IPS-NIHi7 (cell line): Measurements from ENCODE around the gene GAL.

Experiments
- DNase-seq: peaks from one replicate; pipeline ENCODE4 v3.0.0; 2012; ENCODE audit warnings: mixed read lengths; ENCODE audit errors: extremely low spot score

GAL gene

DNA sequence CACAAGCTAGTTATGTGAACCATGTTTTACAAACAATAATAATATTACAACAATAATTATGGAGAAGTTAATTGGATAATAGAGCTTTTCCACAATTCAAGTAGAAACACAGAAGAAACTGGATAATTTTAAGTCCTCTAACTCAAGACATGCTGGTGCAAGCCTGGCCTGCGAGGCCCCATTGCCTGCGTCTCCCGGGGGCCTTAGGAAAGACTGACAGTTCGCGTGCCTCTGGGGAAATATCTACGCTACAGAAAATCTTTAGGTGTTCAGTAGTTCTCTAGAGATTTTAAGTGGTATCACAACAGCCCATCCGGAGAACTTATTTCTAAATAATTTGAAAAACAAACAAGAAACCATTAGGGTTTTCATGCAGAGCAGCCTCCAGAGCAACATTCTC is 23.2 kb downstream of the GAL start:
- no peak for DNase-seq

DNA sequence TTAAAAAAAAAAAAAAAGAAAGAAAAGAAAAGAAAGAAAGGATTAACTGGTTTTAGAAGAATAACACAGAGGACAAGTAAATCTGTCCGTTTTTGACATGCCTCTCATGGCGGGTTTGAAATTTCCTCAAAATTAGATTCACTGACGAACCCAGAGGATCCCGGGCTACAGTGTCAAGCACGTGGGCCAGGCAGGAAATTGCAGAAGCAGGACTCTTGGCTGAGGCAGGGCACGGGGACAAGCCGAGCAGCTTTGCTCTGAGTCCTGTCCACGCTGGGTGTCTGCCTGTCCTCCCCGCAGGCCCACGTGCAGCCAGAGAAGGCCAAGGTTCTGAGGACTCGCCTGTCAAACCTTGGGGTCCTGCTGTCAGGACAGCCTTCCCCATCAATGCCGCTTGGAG is 24.7 kb downstream of the GAL start:
- no peak for DNase-seq

- DNase-seq, result no peak
Measured at GRCh38 chr11:68710409-68710808, 26.1 kb downstream of the GAL start.

DNA sequence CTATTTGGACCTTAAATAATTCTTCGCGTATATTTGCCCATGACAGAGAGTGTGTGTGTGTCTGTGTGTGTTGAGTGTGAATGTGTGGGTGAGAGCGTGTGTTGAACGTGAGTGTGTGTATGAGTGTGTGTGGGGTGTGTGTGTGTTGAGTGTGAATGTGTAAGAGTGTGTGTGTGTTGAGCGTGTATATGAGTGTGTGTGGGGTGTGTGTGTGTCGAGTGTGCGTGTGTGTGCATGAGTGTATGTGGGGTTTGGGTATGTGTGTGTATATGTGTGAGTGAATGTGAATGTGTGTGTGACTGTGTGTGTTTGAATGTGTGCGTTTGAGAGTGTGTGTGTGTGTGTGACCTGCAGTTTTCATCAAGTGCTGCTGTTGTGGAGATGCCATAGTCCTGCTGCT is 26.8 kb downstream of the GAL start:
- no peak for DNase-seq

GRCh38 chr11:68714060-68714856 is 29.9 kb downstream of the GAL start:
- DNase-seq, result no peak

DNA sequence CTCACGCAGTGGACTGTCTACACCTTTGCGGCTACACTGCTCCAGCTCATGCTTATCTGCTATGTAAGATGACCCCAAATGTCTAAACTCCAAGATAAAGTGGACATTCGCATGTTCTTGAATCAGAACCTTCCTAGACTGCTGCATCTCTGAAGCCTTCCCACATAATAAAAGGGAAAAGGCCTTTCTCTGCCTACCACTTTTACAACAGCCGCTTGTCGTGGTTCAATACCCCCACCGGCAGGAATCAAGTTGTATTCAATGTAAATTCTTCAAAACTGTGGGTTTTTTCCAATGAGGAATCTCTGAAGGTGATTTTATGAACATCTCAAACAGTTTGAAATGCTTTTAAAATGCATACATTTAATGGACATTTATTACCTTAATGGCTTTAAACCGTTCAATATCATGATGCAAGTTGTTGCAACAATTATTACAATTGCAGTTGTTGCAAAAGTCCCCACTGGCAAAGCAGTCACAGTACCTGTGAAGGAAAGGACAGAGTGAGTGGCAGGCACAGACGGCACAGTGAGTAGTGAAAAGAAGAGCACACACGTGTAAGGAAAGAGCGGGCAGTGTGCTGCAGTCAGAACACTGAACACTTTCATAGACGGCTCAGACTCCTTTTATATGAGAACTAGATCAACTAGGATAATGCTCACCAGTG is 31.2 kb downstream of the GAL start:
- no peak for DNase-seq

DNA sequence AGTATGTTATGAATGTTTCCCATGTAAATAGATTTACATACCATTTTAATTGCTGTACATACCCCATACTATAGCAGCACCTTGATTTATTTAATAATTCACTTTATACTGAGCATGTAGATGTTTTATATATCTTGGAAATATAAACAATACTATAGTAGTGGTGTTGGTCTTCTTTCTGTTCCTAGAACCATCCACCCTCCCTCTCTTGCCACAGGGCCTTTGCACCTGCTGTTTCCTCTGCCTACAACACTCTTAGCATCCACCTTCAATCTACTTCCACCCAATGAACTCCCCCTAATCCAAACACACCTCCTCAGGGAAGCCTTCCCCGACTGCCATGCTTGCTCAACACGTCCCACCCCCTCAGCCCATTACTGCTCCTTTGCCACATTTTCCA is 36.7 kb downstream of the GAL start:
- no peak for DNase-seq

DNA sequence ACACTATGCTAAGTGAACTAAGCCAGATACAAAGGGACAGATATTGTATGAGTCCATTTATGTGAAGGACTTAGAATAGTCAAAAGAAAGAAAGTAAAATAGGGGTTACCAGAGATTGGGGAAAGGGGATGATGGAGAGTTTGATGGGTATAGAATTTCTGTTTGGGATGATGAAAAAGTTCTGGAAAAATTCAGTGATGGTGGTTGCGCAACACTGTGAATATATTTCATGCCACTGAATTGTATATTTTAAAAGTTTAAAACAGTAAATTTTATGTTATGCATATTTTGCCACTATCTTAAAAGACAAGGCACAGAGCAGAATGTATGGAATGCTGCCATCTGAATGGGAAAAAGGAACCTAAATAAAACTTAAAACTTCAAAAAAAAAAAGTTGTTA is 37.8 kb downstream of the GAL start:
- DNase-seq, result no peak

GRCh38 chr11:68724293-68724692 is 39.9 kb downstream of the GAL start:
- no peak for DNase-seq

GRCh38 chr11:68727783-68728182 is 43.4 kb downstream of the GAL start:
- DNase-seq, result no peak

DNA sequence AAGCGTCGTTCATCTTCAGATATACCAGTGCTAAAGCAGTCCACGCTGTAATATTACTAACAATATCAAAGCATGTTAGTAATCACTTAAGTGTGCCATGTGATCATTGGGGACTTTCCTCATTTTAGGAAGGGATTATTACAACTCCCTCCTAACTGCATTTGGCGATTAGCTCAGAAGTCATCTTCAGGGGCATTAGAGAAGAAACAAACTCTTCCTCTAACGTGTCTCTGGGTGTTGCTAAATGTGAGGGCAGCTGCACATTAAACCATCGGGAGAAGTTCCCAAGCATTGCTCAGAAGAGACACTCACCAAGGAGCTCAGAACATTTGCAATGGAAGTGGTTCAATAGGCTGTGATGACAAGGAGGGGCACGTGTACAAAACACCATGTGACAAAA is 49.8 kb downstream of the GAL start:
- no peak for DNase-seq

DNA sequence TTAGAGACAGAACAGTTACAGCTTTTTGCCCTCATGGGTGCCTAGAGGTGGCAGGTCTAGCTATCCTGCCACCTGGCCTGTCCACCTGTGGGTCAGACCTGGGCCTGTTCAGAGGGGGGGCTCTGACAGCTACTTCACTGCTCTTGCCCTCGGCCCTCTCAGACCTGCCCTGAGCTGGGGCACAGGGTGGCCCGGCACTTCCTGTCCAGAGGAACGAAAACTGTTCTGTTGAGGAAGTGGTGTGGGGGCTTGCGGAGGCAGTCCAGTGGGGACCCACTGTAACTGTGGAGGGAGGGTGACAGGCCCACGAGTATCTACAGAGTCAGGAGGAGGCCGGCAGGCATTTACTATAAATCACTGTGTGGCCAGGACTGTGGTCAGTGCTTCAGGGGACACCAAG is 50.8 kb downstream of the GAL start:
- no peak for DNase-seq

DNA sequence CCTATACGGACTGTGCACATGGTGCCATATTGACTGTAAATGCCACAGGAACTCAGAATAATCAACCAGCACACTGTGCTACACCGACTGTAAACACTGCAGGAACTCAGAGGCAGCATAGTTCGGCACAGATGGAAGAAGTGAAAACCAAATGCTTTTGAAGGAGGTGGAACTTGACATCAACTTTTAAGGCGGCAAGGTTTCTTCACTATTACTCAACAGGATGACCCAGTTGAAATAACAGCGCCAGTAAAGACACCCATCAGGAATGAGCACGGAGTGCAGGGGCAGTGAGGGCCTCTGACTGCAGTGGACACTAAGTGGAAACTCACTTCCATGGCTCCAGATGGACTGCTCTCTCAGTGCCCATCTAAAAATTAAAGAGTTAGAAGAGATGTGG is 51.3 kb downstream of the GAL start:
- DNase-seq, result no peak
